HepG2 (cell line): ENCODE measurements around the gene NXN. TPM values are rescaled to one million over a fixed set of nuclear protein-coding genes. Genes with fewer than 3 reads are reported as not detected.
"Not testable (repeated sequence)": the region's sequence is repeated elsewhere in the genome, so short reads cannot be mapped to it uniquely, and the experiment has no call there.

Source experiments
- ATAC-seq: fragments of 200-7000 bp; cut with Tn5 transposase; 3 replicates; pipeline ENCODE4 v1.9.1; 2020; ENCODE audit warnings: mild to moderate bottlenecking, moderate library complexity
- BruUV-seq: library from RNA; stranded (reverse); fragments of 400-500 nt; replicated peaks from 2 replicates; lab custom pipeline; 2021; lab: Mats Ljungman, UMichigan
- CTCF ChIA-PET: fragments of 300-600 bp; formaldehyde crosslinking; extraction: SDS; loops from one replicate; lab custom pipeline; 2021; ENCODE audit warnings: low total read pairs, inconsistent platforms, low intra/inter-chr PET ratio; lab: Yijun Ruan, JAX
- POLR2A ChIA-PET: fragments of 350-600 bp; sonication (Branson Sonifier 250); formaldehyde crosslinking; loops from one replicate; lab custom pipeline; 2020; ENCODE audit warnings: antibody characterized with exemption, inconsistent platforms; lab: Yijun Ruan, JAX
- DNase-seq: peaks from one replicate; pipeline ENCODE4 v3.0.0-alpha.2; 2015; ENCODE audit warnings: low spot score
- FAIRE-seq: peaks from 3 replicates; lab custom pipeline; 2011; peaks lifted over from hg19 to GRCh38; lab: Jason Lieb, UNC
- H2AFZ ChIP-seq: one replicate; pipeline ENCODE4 v1.6.1; 2011; ENCODE audit warnings: low read length, inconsistent platforms
- H3K27ac ChIP-seq: fragments of 300-600 bp; 3 replicates; pipeline ENCODE4 v1.8.0; 2011; ENCODE audit warnings: mixed run types, mild to moderate bottlenecking, mixed read lengths, low read length, inconsistent platforms; ENCODE audit not compliant: insufficient read depth; ENCODE audit errors: extremely low read length
- H3K27me3 ChIP-seq, 2 experiments: fragments of 200-600 bp in 1 of 2; 2 replicates in 1 of 2; 3 replicates in 1 of 2; pipeline versions ENCODE4 v1.6.0 to v1.8.0; 2011; ENCODE audit warnings: low read length in 2 of 2, mild to moderate bottlenecking in 2 of 2, moderate library complexity in 2 of 2, inconsistent platforms in 1 of 2; ENCODE audit not compliant: insufficient read depth in 2 of 2, control insufficient read depth in 1 of 2
- H3K36me3 ChIP-seq, 2 experiments: fragments of 200-600 bp in 1 of 2; replicated peaks in 1 of 2; 2 replicates in 1 of 2; 3 replicates in 1 of 2; pipeline versions ENCODE4 v1.5.1 to v1.8.0; 2011; ENCODE audit warnings: low read length in 2 of 2, inconsistent platforms in 1 of 2; ENCODE audit not compliant: insufficient read depth in 2 of 2, control insufficient read depth in 1 of 2
- H3K4me1 ChIP-seq: 2 replicates; pipeline ENCODE4 v1.5.1; 2012; ENCODE audit warnings: low read length, inconsistent platforms; ENCODE audit not compliant: insufficient read depth
- H3K4me2 ChIP-seq: 2 replicates; pipeline ENCODE4 v1.6.0; 2011; ENCODE audit warnings: low read depth, low read length, inconsistent platforms
- H3K4me3 ChIP-seq, 3 experiments: fragments of 200-600 bp in 1 of 3; sonication (generic), shearing (Covaris generic) in 1 of 3; replicated peaks in 1 of 3; 2 replicates each; pipeline ENCODE4 v1.5.1; 2011 to 2016; ENCODE audit warnings: low read length in 3 of 3, inconsistent platforms in 2 of 3, low read depth in 2 of 3, mild to moderate bottlenecking in 2 of 3, control low read depth in 1 of 3, mixed read lengths in 1 of 3; ENCODE audit not compliant: insufficient read depth in 1 of 3
- H3K79me2 ChIP-seq: one replicate; pipeline ENCODE4 v1.6.1; 2011; ENCODE audit warnings: low read length, inconsistent platforms; ENCODE audit not compliant: insufficient read depth
- H3K9ac ChIP-seq: 2 replicates; pipeline ENCODE4 v1.6.0; 2011; ENCODE audit warnings: mild to moderate bottlenecking, low read depth, low read length, inconsistent platforms; ENCODE audit not compliant: insufficient read depth
- H3K9me3 ChIP-seq: 2 replicates; pipeline ENCODE4 v1.5.1; 2012; ENCODE audit warnings: mild to moderate bottlenecking, low read length
- H4K20me1 ChIP-seq: 2 replicates; pipeline ENCODE4 v1.6.0; 2011; ENCODE audit warnings: inconsistent platforms, mild to moderate bottlenecking, low read length, moderate library complexity; ENCODE audit not compliant: insufficient read depth
- ZNF446 ChIP-seq: sonication (generic); formaldehyde crosslinking; IDR thresholded peaks from 2 replicates; pipeline ENCODE4 v1.5.0; 2020; ENCODE audit warnings: mild to moderate bottlenecking, missing genetic modification reagents
- WGBS: methylation state at CpG from one replicate; pipeline ENCODE4 v1.1.6; 2017; ENCODE audit warnings: low lambda C conversion rate; 5-methylcytosine and 5-hydroxymethylcytosine counted together
- in situ Hi-C: cut with HindIII; loops from 2 replicates; pipeline ENCODE4 v1.10.0; 2017; ENCODE audit warnings: low pct_unique_long_range_greater_than_20kb; ENCODE audit not compliant: extremely low pct_ligation_motif_present
- intact Hi-C: fragments of 100-400 bp; cut with micrococcal nuclease; formaldehyde crosslinking; loops from one replicate; pipeline ENCODE4 v1.10.0; 2022; ENCODE audit not compliant: unreplicated experiment
- microRNA-seq: library from miRNA; unstranded; fragments of <30 nt; microRNA quantifications from one replicate; pipeline ENCODE4, GENCODE V29; 2020
- polyA plus RNA-seq, 8 experiments: library from polyadenylated mRNA; depleted of rRNA in 3 of 8; stranded (reverse) in 7 of 8; unstranded in 1 of 8; fragments of >200 nt; fragmentation: Illumina TruSeq in 4 of 8; extraction: Trizol in 4 of 8; gene quantifications; 2 replicates each; pipeline versions ENCODE4 v1.2.1 to v1.2.3, GENCODE V29; 2011 to 2016; ENCODE audit warnings: low read depth in 4 of 8, missing spikeins in 1 of 8, mixed read lengths in 1 of 8; ENCODE audit not compliant: insufficient read depth in 1 of 8
- small RNA-seq, 3 experiments: library from RNA; depleted of rRNA; stranded (forward); fragments of <200 nt; gene quantifications; one replicate each; pipeline ENCODE3, GENCODE V24; 2012; ENCODE audit warnings: low read depth in 2 of 3, low replicate concordance in 1 of 3; ENCODE audit not compliant: insufficient read length in 3 of 3, insufficient read depth in 2 of 3
- total RNA-seq, 5 experiments: library from RNA; depleted of rRNA; stranded (reverse); fragments of >200 nt; fragmentation: Illumina TruSeq; extraction: Trizol; gene quantifications; 2 replicates each; pipeline ENCODE4 v1.2.3, GENCODE V29; 2016; ENCODE audit warnings: low read depth in 1 of 5

Gene NXN
- total and polyA plus RNA-seq, 2 of the 13 experiments (the other 11 are each of a cell fraction or from before 2014, with no cell fraction given): 22.2 to 24.3 TPM

DNA sequence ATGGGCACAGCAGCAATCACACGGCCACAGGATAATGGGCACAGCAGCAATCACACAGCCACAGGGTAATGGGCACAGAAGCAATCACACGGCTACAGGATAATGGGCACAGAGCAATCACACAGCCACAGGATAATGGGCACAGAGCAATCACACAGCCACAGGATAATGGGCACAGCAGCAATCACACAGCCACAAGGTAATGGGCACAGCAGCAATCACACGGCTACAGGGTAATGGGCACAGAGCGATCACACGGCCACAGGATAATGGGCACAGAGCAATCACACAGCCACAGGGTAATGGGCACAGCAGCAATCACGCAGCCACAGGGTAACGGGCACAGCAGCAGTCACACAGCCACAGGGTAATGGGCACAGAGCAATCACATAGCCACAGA, 230.2 kb downstream of the NXN start:
- H3K27me3 ChIP-seq, intact Hi-C loops, ATAC-seq, H2AFZ ChIP-seq, CTCF ChIA-PET, DNase-seq, H3K27ac ChIP-seq, FAIRE-seq, in situ Hi-C loops, BruUV-seq, H3K9ac ChIP-seq, H3K9me3 ChIP-seq, H4K20me1 ChIP-seq, H3K4me3 ChIP-seq: not testable (repeated sequence)
- H3K36me3 ChIP-seq: peaks cover 21 to 40% of the 10 kb centered on the region in 2 experiments
- POLR2A ChIA-PET: interaction anchor here (0.6 kb wide), 1 partner anchor 14 kb away, joined by 4 read pairs; no protein-coding TSS in a partner anchor
- peaks cover 30% of the 10 kb centered on the region for H3K79me2 ChIP-seq
- H3K4me2 ChIP-seq: peak overlapping the region; percentile 85; the same call in 1 of the 2 replicates
- 95% methylated on average over 3 of the region's 7 CpGs for WGBS
- TF ChIP-seq ZNF446 (CRISPR knock-in tag): peak; percentile 67; the same call in 1 of the 2 replicates
- H3K4me1 ChIP-seq: peaks cover 42% of the 10 kb centered on the region

Small RNAs within 50 kb of the gene (microRNA-seq; reads per million reads assigned to microRNA genes)
- gene MIR3183: 0.51 reads per million

Small RNAs within 50 kb of the gene (small RNA-seq; reads per million reads assigned to genes)
- 0 reads per million in 3 experiments for gene MIR3183

Other genes with a start within 250 kb of the NXN start
- 16.5 and 25.2 TPM in 2 replicates for gene TLCD3A, start 247.2 kb downstream of the NXN start, total RNA-seq (2016; rRNA removed; fragmentation: Illumina TruSeq; extraction: Trizol)
- gene TLCD3A, start 247.2 kb downstream of the NXN start, polyA plus RNA-seq (2011; rRNA removed): 46.6 and 53.8 TPM in 2 replicates
- 22.7 and 28.2 TPM in 2 replicates for gene GEMIN4, start 227.5 kb downstream of the NXN start, total RNA-seq (2016; rRNA removed; fragmentation: Illumina TruSeq; extraction: Trizol)
- gene GEMIN4, start 227.5 kb downstream of the NXN start, polyA plus RNA-seq (2011; rRNA removed): 10.8 and 13.6 TPM in 2 replicates
- 87.8 and 112 TPM in 2 replicates for gene GLOD4, start 197.5 kb downstream of the NXN start, total RNA-seq (2016; rRNA removed; fragmentation: Illumina TruSeq; extraction: Trizol)
- 42.0 and 53.7 TPM in 2 replicates for gene GLOD4, start 197.5 kb downstream of the NXN start, polyA plus RNA-seq (2011; rRNA removed)
- gene MRM3, start 197.4 kb downstream of the NXN start, total RNA-seq (2016; rRNA removed; fragmentation: Illumina TruSeq; extraction: Trizol): 25.5 and 30.3 TPM in 2 replicates
- gene MRM3, start 197.4 kb downstream of the NXN start, polyA plus RNA-seq (2011; rRNA removed): 12.3 and 12.4 TPM in 2 replicates
- 15.5 and 16.3 TPM in 2 replicates for gene TIMM22, start 17.4 kb upstream of the NXN start, total RNA-seq (2016; rRNA removed; fragmentation: Illumina TruSeq; extraction: Trizol)
- gene TIMM22, start 17.4 kb upstream of the NXN start, polyA plus RNA-seq (2011; rRNA removed): 5.9 and 6.2 TPM in 2 replicates
- gene ABR, start 200.2 kb upstream of the NXN start, total RNA-seq (2016; rRNA removed; fragmentation: Illumina TruSeq; extraction: Trizol): 10.9 and 12.4 TPM in 2 replicates
- 40.4 TPM in 2 replicates for gene ABR, start 200.2 kb upstream of the NXN start, polyA plus RNA-seq (2011; rRNA removed)